Fibroblast of skin of abdomen (primary cell): ENCODE measurements around the gene SGCA.

Experiments
- DNase-seq: peaks from one replicate; pipeline ENCODE4 v3.0.0-alpha.2; 2013

SGCA gene

GRCh38 chr17:50167371-50167770 is 1.6 kb downstream of the SGCA start:
- DNase-seq: no peak

- DNase-seq: no peak
These were observed 2.5 kb downstream of the SGCA start for GRCh38 chr17:50168319-50168718.

GRCh38 chr17:50169121-50169764 is 3.4 kb downstream of the SGCA start:
- peak; percentile 77 for DNase-seq

GRCh38 chr17:50169881-50170459 is 4.2 kb downstream of the SGCA start:
- DNase-seq: no peak

- DNase-seq: no peak
These were observed 5.0 kb downstream of the SGCA start for GRCh38 chr17:50170662-50171370.

GRCh38 chr17:50171371-50172071 is 5.7 kb downstream of the SGCA start:
- no peak for DNase-seq

- no peak for DNase-seq
These were observed 6.3 kb downstream of the SGCA start for GRCh38 chr17:50172130-50172529.

GRCh38 chr17:50172936-50173334 is 7.1 kb downstream of the SGCA start:
- DNase-seq: no peak

GRCh38 chr17:50173335-50173941 is 7.6 kb downstream of the SGCA start:
- peak; percentile 85 for DNase-seq

- DNase-seq: no peak
These were observed 8.6 kb downstream of the SGCA start for GRCh38 chr17:50174444-50174843.

GRCh38 chr17:50175035-50175807 is 9.4 kb downstream of the SGCA start:
- no peak for DNase-seq

GRCh38 chr17:50176559-50177357 is 11.0 kb downstream of the SGCA start:
- DNase-seq: peak; percentile 45

- DNase-seq: no peak
These were observed 11.7 kb downstream of the SGCA start for GRCh38 chr17:50177476-50177875.

- DNase-seq: peak; percentile 91
These were observed 12.4 kb downstream of the SGCA start for GRCh38 chr17:50177983-50178834.

GRCh38 chr17:50180111-50180510 is 14.3 kb downstream of the SGCA start:
- peak; percentile 48 for DNase-seq

- no peak for DNase-seq
These were observed 14.8 kb downstream of the SGCA start for GRCh38 chr17:50180620-50181019.

- no peak for DNase-seq
These were observed 15.3 kb downstream of the SGCA start for GRCh38 chr17:50181144-50181543.

GRCh38 chr17:50181591-50182560 is 16.1 kb downstream of the SGCA start:
- peak; percentile 91 for DNase-seq
